AG08396 (cell line): Measurements from ENCODE around the gene INS.
A peak's percentile ranks its signal among the peaks of the same experiment; 100 is the strongest.

Source experiments
- DNase-seq: peaks from one replicate; pipeline ENCODE4 v3.0.0; 2012; ENCODE audit warnings: low spot score, mixed read lengths

INS gene

GRCh38 chr11:2143799-2144543 is 17.0 kb downstream of the INS start:
- no peak for DNase-seq

GRCh38 chr11:2143477-2143798 is 17.6 kb downstream of the INS start:
- DNase-seq, result no peak

- no peak for DNase-seq
Observed at GRCh38 chr11:2142762-2143202, 18.2 kb downstream of the INS start.

GRCh38 chr11:2142300-2142759 is 18.7 kb downstream of the INS start:
- peak; percentile 81 for DNase-seq

DNA sequence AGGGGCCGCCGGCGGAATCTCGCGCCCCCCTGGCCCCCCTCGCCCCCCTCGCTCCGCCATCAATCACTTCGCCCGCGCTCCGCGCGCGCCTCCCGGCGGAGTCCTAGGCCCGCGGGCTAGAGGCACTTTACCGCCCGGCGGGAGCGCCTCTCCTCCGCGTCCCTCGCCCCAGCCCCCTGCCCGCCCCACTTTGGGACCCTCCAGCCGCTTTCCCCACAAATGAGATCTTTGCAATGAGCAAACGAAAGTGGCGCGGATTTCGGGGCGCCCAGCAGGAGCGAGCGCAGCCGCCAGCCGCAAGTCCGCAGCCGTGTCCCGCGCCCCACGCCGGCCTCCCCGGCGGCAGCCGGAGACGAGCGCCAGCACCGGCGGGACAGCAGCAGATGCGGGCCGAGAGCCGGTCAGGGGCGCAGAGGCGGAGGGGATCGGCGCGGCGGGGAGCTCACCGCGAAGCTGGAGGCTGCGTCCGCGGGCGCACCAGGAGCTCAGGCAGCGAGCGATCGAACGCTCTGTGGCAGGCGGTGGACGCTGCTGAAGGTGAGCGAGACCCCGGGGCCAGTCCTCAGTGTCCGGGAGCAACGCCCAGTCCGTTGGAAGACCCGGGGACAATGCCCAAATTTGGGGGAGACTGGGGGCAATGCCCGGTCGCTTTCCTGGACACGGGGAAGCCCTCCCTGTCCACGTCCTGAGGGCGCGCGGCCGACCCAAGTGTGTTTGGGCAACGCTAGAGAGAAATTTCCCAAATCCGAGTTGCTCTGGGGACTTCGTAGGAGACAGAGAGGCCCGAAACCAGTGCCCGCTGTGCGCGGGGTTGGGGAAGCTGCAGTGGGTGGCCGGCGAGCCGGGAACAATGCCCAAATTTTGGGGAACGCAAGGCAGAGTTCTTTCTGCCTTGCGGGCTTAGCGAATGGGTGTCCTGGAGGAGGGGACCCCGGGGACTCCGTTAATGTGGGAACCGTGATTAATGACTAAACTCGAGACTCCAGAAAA is 20.3 kb downstream of the INS start:
- DNase-seq, result no peak

DNA sequence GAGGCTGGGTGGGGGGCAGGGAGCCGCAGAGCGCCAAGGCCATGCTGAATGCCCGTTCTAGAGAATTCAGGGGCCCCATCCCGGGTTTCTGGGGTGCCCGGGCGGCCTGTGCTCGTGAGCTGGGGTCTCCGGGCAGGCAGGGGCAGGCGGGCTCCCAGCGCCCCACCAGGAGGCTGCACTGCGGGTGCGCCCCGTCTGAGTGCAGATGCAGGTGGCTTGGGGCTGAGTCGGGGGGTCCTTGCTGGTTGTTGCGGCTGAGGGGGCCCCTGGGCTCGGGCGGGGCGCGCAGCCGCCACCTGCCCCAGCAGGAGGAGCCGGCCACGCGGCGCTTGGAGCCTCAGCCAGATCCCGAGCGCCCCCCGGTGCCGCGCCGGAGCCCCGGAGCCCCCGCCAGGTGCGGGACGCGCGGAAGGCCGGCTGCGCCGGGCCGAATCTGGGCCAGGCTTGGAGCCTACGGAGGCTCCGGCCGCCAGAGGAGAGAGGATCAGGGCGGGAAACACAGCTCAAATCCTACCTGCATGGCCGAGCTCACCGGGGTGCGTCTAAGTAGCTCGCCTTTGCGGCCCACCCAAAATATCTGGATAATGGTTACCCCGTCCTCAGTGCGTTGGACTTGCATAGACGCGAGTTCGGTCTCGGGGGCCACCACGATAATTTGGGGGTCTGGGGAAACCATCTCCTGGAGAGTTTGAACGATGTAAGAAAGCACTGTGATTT is 21.2 kb downstream of the INS start:
- DNase-seq, result peak; percentile 37

DNA sequence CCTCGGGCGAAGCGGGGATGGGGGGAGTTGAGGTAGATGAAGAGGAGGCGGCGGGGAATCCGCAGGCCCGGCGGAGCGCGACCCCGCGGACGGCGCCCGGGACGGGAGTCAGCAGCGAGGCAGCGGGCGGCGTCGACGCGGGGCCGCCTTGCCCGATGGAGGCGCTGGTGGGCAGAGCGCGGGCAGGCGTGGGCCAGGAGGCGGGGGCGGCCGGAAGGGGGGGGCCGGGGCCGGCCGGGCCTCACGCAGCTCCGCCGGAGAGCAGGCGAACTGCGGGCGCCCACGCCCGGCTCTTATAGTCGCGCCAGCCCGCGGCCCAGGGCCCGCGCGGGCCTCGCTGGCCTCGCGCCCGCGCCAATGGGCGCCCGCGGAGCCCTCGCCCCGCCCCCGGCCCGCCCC is 21.9 kb downstream of the INS start, which contains the start of gene IGF2:
IGF2 (minus strand) TSS at position 267 of the 399 bp plus-strand sequence. CDS start 3,866 bp downstream, outside the sequence.
- DNase-seq, result peak; percentile 88

- DNase-seq, result peak; percentile 63
Observed at GRCh38 chr11:2138431-2139122, 22.4 kb downstream of the INS start.

GRCh38 chr11:2138068-2138430 is 23.0 kb downstream of the INS start:
- peak; percentile 44 for DNase-seq

DNA sequence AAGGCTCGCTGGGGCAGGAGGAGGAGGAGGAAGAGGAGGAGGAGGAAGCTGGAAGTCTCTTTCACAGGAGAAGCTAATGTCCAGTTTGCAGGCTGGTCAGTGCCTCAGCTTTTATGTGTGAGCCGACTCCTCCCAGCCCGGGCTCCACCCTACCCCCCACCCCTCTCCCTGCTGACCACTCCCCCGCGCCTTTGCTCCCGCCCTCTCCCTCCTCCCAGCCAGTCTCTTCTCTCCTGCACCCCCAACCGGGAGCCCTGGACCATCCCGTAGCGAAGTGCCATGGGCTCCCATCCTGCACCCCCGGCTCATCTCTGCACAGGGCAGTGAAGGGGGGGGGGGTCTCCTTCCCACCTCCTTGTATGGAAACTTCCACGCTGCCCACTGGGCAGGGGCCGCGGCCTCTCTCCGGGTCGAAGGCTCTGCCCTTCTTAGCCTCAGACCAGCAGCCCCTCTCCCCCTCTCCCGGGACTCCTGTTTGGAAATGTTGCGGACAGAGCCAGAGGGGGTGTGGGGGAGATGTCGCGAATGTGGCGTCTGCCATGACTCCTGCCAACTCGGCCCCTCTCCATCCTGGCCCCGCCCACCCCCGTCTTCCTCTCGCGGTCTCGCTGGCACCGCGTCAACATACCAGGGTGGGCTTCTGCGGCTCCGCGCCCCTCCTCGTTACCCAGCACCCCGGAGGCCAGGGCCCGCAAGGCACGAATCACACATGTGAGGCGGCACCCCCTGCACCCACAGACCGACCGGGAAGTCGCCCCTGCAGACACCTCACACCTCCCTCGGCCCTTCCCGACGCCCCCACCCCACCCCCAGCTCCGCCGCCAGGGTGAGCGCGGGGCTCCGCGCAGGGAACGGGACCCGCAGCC is 23.6 kb downstream of the INS start:
- DNase-seq, result peak; percentile 96

DNA sequence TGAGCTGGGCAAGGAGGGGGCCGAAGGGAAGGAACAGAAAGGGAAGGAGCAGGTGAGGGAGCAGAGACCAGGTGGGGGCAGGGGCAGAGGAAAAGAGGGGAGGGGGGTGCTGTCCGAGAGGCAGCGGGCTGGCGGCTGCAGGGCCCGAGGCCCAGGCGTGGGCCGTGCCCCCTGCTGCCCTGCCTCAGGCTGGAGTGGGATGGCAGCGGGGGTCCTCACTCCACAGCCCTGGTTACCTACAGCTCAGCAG is 24.1 kb downstream of the INS start:
- DNase-seq, result no peak

- no peak for DNase-seq
Observed at GRCh38 chr11:2136209-2136951, 24.6 kb downstream of the INS start.

DNA sequence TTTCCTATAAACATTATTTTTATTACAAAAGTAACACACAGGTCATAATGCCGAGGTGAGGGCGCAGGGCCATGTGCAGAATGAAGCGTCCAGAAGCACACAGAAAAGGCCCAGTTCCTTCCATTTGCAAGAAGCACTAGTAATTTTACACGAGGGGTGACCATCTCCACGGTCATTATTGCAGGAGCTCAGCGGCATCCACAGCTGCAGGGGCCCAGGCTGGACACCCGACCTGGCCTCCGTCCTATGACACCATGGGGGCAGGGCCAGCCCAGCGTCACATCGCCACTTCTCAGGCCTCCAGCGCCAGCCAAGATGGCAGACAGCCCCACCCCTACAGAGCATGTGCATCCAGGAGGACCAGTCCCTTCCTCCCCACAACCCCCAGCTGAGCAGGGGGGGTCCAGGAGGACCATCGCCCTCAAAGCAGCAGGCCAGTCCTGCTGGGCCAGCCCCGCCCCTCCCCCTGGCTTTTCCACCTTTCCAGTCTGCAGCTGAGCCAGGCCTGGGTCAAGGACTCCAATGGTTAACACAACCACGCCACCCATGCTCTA is 25.3 kb downstream of the INS start:
- no peak for DNase-seq

DNA sequence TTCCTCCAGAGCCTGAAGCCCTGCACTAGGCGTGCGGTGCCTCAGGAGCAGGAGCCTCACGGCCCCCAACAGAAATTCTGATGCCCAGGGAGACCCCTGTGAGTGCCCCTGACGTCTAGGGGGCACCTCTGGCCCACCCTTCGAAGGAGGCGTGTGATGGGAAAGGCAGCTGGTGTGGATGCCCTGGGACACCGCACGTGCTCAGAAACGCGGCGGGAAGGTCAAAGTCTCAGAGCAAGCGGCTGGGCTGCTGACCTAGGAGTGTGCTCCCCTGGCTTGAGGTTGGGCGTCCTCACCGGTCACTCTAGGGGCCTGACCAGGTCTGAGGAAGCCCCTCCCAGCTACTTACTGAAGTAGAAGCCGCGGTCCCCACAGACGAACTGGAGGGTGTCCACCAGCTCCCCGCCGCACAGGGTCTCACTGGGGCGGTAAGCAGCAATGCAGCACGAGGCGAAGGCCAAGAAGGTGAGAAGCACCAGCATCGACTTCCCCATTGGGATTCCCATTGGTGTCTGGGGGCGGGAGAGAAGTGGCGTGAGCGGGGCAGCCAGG is 25.9 kb downstream of the INS start:
- no peak for DNase-seq

GRCh38 chr11:2134022-2135010 is 26.7 kb downstream of the INS start:
- DNase-seq, result no peak

DNA sequence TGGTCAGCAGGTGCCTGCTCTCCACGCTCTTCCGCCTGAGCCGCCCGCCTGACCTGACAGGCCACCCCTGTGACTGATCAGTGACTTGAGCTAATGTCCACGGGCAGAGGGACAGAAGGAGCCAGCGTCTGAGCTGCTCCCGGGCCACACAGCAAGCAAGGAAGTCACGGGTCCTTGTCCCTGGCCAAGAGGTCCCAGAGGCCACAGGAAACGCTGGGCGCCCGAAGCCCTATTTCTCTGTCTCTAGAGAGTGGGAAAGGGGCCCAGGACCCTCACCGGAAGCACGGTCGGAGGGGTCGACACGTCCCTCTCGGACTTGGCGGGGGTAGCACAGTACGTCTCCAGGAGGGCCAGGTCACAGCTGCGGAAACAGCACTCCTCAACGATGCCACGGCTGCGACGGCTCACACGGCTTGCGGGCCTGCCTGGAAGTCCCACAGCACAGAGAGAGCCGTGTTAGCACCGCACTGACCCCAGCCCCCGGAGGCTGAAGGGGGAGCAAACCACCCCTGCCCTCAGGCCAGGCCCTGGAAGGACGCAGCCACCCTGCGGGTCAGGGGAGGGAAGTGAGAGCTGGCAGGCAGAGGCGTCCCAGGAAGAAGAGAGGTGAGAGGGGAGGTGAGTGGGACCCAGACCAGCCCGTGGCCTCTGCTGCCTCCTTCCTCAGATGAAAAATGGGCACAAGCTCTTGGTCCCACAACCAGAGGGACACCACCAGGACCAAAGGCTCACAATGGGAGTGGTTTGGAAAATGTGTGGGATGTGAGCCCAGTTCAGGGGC is 27.6 kb downstream of the INS start:
- DNase-seq, result no peak

DNA sequence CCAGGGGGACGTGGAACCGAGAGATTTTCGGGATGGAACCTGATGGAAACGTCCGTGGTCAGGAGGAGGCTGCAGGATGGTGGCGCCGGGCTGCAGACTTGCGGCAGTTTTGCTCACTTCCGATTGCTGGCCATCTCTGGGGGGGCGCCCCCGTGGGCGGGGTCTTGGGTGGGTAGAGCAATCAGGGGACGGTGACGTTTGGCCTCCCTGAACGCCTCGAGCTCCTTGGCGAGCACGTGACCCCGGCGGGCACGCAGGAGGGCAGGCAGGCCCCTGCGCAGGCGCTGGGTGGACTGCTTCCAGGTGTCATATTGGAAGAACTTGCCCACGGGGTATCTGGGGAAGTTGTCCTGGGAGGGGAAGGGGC is 28.2 kb downstream of the INS start:
- DNase-seq, result no peak

DNA sequence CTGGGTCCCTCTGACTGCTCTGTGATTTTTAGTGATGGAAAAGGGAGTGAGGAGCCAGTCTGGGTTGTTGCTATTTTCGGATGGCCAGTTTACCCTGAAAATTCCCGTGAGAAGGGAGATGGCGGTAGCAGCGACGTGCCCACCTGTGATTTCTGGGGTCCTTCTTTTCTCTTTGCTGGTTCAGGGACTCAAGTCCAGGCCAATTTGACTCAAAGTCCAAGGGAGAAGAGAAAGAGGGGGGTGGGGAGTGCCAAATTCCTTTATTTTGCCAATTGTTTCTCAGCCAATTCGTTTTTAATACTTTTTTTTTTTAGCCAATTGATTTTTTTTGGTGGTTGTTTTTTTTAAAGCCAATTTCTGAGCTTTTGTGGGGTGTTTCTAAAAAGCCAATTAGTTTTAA is 28.8 kb downstream of the INS start:
- no peak for DNase-seq
